Measurements from ENCODE around the gene TRPV3. TPM values are rescaled to one million over a fixed set of nuclear protein-coding genes. Genes with fewer than 3 reads are reported as not detected.

The TRPV3 gene
- polyA plus RNA-seq (2013) = 0.29 and 0.57 TPM in 2 replicates

DNA sequence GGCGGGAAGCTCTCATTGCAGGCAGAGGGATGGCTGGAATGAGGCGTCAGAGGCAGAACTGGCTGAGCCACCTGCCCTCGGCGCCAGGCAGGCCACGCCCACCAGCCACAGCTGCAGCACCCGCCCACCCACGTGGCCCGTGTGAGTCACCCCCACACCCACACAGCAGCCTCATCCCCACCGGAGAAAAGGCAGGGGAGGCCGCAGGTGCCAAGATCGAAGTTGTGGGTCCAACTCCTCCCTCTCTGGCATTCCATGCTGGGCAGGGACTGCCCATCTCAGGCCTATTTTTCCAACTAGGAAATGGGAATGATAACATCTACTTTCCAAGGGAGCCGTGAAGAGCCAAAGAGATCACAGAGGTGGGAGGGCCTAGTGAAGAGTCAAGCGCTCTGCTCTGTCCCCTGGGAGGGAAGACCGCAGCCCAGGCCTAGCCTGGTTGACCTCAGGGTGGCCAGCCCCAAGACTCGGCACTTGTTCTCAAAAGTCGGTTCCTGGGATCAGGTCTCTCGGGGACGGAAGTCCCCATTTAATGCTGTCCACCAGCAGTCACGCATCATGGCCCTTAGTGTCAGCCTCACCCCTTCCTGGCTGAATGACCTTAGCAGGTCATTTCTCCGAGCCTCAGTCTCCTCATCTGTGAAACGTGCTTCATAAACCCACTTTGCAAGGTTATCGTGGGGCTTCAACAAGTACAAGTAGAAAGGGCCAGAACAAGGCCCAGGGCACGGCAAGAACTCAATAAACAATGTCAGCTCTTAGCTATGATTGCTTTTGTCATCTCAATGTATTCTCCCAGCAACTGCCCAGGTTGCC is at the start of gene TRPV3:
Gene TRPV3 (minus strand): TSS at position 45 of the 816 bp plus-strand sequence. CDS start 2,962 bp downstream, outside the sequence.
- H3K79me1 ChIP-seq (ENCODE audit: low read length) = no peaks in the 10 kb centered on the region
- H4K12ac ChIP-seq (ENCODE audit: low read depth, low read length) = no peak within 1 kb of the TSS
- H2AK5ac ChIP-seq (ENCODE audit: low read length) = no peak within 1 kb of the TSS
- whole genome bisulfite sequencing (ENCODE audit: extremely low coverage, insufficient coverage, insufficient read length) = no CpG with 5 or more reads among the region's 23 CpGs
- H3K27me3 ChIP-seq (ENCODE audit: insufficient read depth, low read length) = no peaks in the 10 kb centered on the region
- peaks cover 0 to 3% of the 10 kb centered on the region in 2 experiments for H3K4me1 ChIP-seq (ENCODE audit: control insufficient read depth in 1 of 2, insufficient read depth in 2 of 2, low read length in 2 of 2)
- H3K36me3 ChIP-seq (ENCODE audit: control insufficient read depth in 1 of 2, insufficient read depth in 2 of 2, low read length in 2 of 2) = no peaks in the 10 kb centered on the region
- H3K23ac ChIP-seq (ENCODE audit: low read length) = no peak within 1 kb of the TSS
- no peak within 1 kb of the TSS for H2BK120ac ChIP-seq (ENCODE audit: insufficient read depth, low read length, poor library complexity)
- H3K18ac ChIP-seq (ENCODE audit: low read length) = no peak within 1 kb of the TSS
- no peaks in the 10 kb centered on the region for H3K79me2 ChIP-seq (ENCODE audit: control insufficient read depth, insufficient read depth, low read length, poor library complexity)
- no peaks in the 10 kb centered on the region for H3K9me3 ChIP-seq (ENCODE audit: insufficient read depth, low read depth, low read length)
- H4K91ac ChIP-seq (ENCODE audit: low read depth, low read length) = no peak within 1 kb of the TSS
- H2BK12ac ChIP-seq (ENCODE audit: low read length) = no peak within 1 kb of the TSS
- no peak within 1 kb of the TSS for H3K4me3 ChIP-seq (ENCODE audit: low read depth, low read length)
- no peak within 1 kb of the TSS for H4K8ac ChIP-seq (ENCODE audit: low read depth, low read length)
- H3K4ac ChIP-seq (ENCODE audit: low read depth, low read length) = no peak within 1 kb of the TSS
- H2BK5ac ChIP-seq (ENCODE audit: low read depth, low read length, poor library complexity) = no peak within 1 kb of the TSS
- no peak within 1 kb of the TSS for H3K27ac ChIP-seq (ENCODE audit: low read depth, low read length)
- H2AFZ ChIP-seq (ENCODE audit: insufficient read depth, low read length, poor library complexity) = no peak within 1 kb of the TSS
- no peak within 1 kb of the TSS for H3K14ac ChIP-seq (ENCODE audit: low read length)
- DNase-seq = peak; percentile 66 to 79
- H3K4me2 ChIP-seq (ENCODE audit: low read length) = no peak within 1 kb of the TSS
- no peak within 1 kb of the TSS for H3K9ac ChIP-seq (ENCODE audit: low read length)

DNA sequence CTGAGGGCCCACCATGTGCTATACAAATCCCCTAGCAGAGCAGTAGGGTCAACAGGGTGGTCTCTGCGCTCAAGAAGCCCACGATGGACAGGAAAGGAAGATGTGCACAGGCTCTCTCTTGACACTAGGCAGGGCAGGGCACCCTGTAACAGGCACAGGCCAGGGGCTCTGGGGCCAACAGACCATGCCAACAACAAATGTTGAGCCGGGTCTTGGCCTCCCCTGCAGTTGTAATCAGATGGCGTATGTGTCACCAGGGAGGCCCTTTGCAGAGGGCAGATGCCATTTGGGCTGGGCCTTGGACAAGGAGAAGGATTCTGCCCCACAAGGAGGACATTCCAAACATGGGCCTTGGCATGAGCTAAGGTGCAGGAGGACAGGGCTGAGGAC is 46.3 kb upstream of the TRPV3 start:
- no peak overlapping the region for H3K23ac ChIP-seq (ENCODE audit: low read length)
- H3K36me3 ChIP-seq (ENCODE audit: control insufficient read depth in 1 of 2, insufficient read depth in 2 of 2, low read length in 2 of 2) = peaks cover 11 to 12% of the 10 kb centered on the region in 2 experiments
- no peak overlapping the region for H3K4ac ChIP-seq (ENCODE audit: low read depth, low read length)
- no peak overlapping the region for H2BK5ac ChIP-seq (ENCODE audit: low read depth, low read length, poor library complexity)
- H3K4me2 ChIP-seq (ENCODE audit: low read length) = no peak overlapping the region
- H2BK12ac ChIP-seq (ENCODE audit: low read length) = no peak overlapping the region
- no peak overlapping the region for H3K4me3 ChIP-seq (ENCODE audit: low read depth, low read length)
- H3K9ac ChIP-seq (ENCODE audit: low read length) = no peak overlapping the region
- H3K14ac ChIP-seq (ENCODE audit: low read length) = no peak overlapping the region
- no peak overlapping the region for H3K27ac ChIP-seq (ENCODE audit: low read depth, low read length)
- H2BK120ac ChIP-seq (ENCODE audit: insufficient read depth, low read length, poor library complexity) = no peak overlapping the region
- H3K79me2 ChIP-seq (ENCODE audit: control insufficient read depth, insufficient read depth, low read length, poor library complexity) = no peaks in the 10 kb centered on the region
- H4K12ac ChIP-seq (ENCODE audit: low read depth, low read length) = no peak overlapping the region
- H2AFZ ChIP-seq (ENCODE audit: insufficient read depth, low read length, poor library complexity) = no peak overlapping the region
- no CpG with 5 or more reads among the region's 4 CpGs for WGBS (ENCODE audit: extremely low coverage, insufficient coverage, insufficient read length)
- H3K4me1 ChIP-seq (ENCODE audit: control insufficient read depth in 1 of 2, insufficient read depth in 2 of 2, low read length in 2 of 2) = no peaks in the 10 kb centered on the region
- H4K91ac ChIP-seq (ENCODE audit: low read depth, low read length) = no peak overlapping the region
- no peak overlapping the region for H3K18ac ChIP-seq (ENCODE audit: low read length)
- DNase-seq = no peak
- H4K8ac ChIP-seq (ENCODE audit: low read depth, low read length) = no peak overlapping the region
- H3K27me3 ChIP-seq (ENCODE audit: insufficient read depth, low read length) = no peaks in the 10 kb centered on the region
- no peaks in the 10 kb centered on the region for H3K79me1 ChIP-seq (ENCODE audit: low read length)
- H3K9me3 ChIP-seq (ENCODE audit: insufficient read depth, low read depth, low read length) = peaks cover 5% of the 10 kb centered on the region
- no peak overlapping the region for H2AK5ac ChIP-seq (ENCODE audit: low read length)

DNA sequence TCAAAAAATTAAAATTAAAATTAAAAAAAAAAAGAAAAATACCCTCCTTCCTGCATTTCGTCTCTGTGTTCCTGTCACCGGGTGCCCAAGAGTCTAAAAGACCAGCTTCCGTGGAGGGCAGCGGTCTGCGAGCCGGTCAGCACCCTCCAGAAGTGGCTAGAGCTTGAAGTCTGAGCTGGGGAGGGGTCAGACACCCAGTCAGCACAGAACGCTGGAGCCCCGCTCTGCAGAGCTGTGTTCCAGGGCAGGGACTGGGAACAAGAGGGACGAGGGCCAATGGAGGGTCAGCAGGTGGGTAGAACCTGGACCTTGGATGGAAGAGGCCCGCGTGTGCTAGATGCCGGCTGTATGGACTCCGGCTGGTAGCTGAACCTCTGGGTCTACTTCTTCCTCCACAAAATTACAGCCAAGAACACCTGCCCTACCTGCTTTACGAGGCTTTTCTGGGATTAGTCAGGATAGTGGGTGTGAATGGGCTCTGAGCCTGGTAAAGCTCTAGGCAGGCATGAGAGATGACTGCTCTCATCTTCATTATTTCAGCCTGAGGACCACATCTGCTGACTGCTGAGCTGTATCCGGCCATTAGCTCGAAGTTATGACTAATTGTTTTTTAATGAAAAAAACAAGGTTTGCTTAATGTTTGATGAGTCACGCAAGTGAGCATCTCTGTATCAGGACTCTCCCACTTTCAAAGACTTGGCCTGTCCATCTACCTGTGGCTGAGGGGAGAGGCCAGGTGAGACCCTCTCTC is 45.7 kb upstream of the TRPV3 start:
- H3K23ac ChIP-seq (ENCODE audit: low read length) = no peak overlapping the region
- no peak overlapping the region for H3K27ac ChIP-seq (ENCODE audit: low read depth, low read length)
- no peak overlapping the region for H3K4me3 ChIP-seq (ENCODE audit: low read depth, low read length)
- H2BK12ac ChIP-seq (ENCODE audit: low read length) = no peak overlapping the region
- H3K79me1 ChIP-seq (ENCODE audit: low read length) = no peaks in the 10 kb centered on the region
- no peak overlapping the region for H4K8ac ChIP-seq (ENCODE audit: low read depth, low read length)
- H3K27me3 ChIP-seq (ENCODE audit: insufficient read depth, low read length) = no peaks in the 10 kb centered on the region
- no peak overlapping the region for H4K91ac ChIP-seq (ENCODE audit: low read depth, low read length)
- no CpG with 5 or more reads among the region's 17 CpGs for WGBS (ENCODE audit: extremely low coverage, insufficient coverage, insufficient read length)
- peaks cover 5% of the 10 kb centered on the region for H3K9me3 ChIP-seq (ENCODE audit: insufficient read depth, low read depth, low read length)
- no peak overlapping the region for H2AFZ ChIP-seq (ENCODE audit: insufficient read depth, low read length, poor library complexity)
- no peak overlapping the region for H2AK5ac ChIP-seq (ENCODE audit: low read length)
- no peak overlapping the region for H3K4me2 ChIP-seq (ENCODE audit: low read length)
- H2BK120ac ChIP-seq (ENCODE audit: insufficient read depth, low read length, poor library complexity) = no peak overlapping the region
- H3K9ac ChIP-seq (ENCODE audit: low read length) = no peak overlapping the region
- H3K18ac ChIP-seq (ENCODE audit: low read length) = no peak overlapping the region
- no peaks in the 10 kb centered on the region for H3K4me1 ChIP-seq (ENCODE audit: control insufficient read depth in 1 of 2, insufficient read depth in 2 of 2, low read length in 2 of 2)
- DNase-seq = peak; percentile 10 to 17
- H4K12ac ChIP-seq (ENCODE audit: low read depth, low read length) = no peak overlapping the region
- peaks cover 9 to 12% of the 10 kb centered on the region in 2 experiments for H3K36me3 ChIP-seq (ENCODE audit: control insufficient read depth in 1 of 2, insufficient read depth in 2 of 2, low read length in 2 of 2)
- H3K4ac ChIP-seq (ENCODE audit: low read depth, low read length) = no peak overlapping the region
- no peaks in the 10 kb centered on the region for H3K79me2 ChIP-seq (ENCODE audit: control insufficient read depth, insufficient read depth, low read length, poor library complexity)
- no peak overlapping the region for H3K14ac ChIP-seq (ENCODE audit: low read length)
- H2BK5ac ChIP-seq (ENCODE audit: low read depth, low read length, poor library complexity) = no peak overlapping the region

DNA sequence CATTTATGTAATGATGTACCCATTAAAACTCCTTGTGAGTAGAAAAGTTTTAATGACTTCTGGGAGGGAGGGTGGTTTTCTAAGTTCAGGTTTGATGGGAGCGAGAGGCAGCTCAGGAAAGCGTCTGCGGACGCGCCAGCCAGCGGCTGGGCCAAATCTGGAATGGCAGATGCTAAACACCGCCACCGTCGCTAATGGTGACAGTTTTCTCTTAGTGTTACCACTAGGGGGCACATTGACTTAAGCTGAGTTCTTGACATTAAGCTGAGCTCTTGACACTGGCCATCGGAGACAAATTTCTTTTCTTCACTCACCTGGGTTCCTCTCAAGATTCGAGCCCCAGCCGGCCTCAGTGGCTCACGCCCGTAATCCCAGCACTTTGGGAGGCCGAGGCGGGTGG is 44.9 kb upstream of the TRPV3 start:
- Histone ChIP-seq H3K4me1 (ENCODE audit: control insufficient read depth in 1 of 2, insufficient read depth in 2 of 2, low read length in 2 of 2) (no peaks in the 10 kb centered on the region), H3K79me1 (ENCODE audit: low read length) (no peaks in the 10 kb centered on the region), H3K4me2 (ENCODE audit: low read length) (no peak overlapping the region), H3K14ac (ENCODE audit: low read length) (no peak overlapping the region), H2BK12ac (ENCODE audit: low read length) (no peak overlapping the region), H2BK120ac (ENCODE audit: insufficient read depth, low read length, poor library complexity) (no peak overlapping the region), H3K36me3 (ENCODE audit: control insufficient read depth in 1 of 2, insufficient read depth in 2 of 2, low read length in 2 of 2) (peaks cover 5 to 8% of the 10 kb centered on the region in 2 experiments), H4K12ac (ENCODE audit: low read depth, low read length) (no peak overlapping the region), H3K4ac (ENCODE audit: low read depth, low read length) (no peak overlapping the region), H2BK5ac (ENCODE audit: low read depth, low read length, poor library complexity) (no peak overlapping the region), H3K4me3 (ENCODE audit: low read depth, low read length) (no peak overlapping the region), H3K27me3 (ENCODE audit: insufficient read depth, low read length) (no peaks in the 10 kb centered on the region), H4K8ac (ENCODE audit: low read depth, low read length) (no peak overlapping the region), H3K79me2 (ENCODE audit: control insufficient read depth, insufficient read depth, low read length, poor library complexity) (no peaks in the 10 kb centered on the region), H3K9me3 (ENCODE audit: insufficient read depth, low read depth, low read length) (peaks cover 5% of the 10 kb centered on the region), H3K23ac (ENCODE audit: low read length) (no peak overlapping the region), H2AK5ac (ENCODE audit: low read length) (no peak overlapping the region), H2AFZ (ENCODE audit: insufficient read depth, low read length, poor library complexity) (no peak overlapping the region), H3K9ac (ENCODE audit: low read length) (no peak overlapping the region), H3K27ac (ENCODE audit: low read depth, low read length) (no peak overlapping the region), H3K18ac (ENCODE audit: low read length) (no peak overlapping the region), H4K91ac (ENCODE audit: low read depth, low read length) (no peak overlapping the region)
- peak; percentile 62 to 88 for DNase-seq
- WGBS (ENCODE audit: extremely low coverage, insufficient coverage, insufficient read length) = no CpG with 5 or more reads among the region's 16 CpGs

Measured in trophoblast cell (in vitro differentiated cells and primary cell).